GM18873 (cell line): ENCODE data around the gene OVAAL.

Experiments
- ATAC-seq: cut with Tn5 transposase; IDR thresholded peaks from one replicate; pipeline ENCODE4 v1.9.1; 2021; ENCODE audit warnings: mild to moderate bottlenecking, moderate library complexity, moderate number of reproducible peaks; ENCODE audit not compliant: unreplicated experiment, low FRiP score

The OVAAL gene

DNA sequence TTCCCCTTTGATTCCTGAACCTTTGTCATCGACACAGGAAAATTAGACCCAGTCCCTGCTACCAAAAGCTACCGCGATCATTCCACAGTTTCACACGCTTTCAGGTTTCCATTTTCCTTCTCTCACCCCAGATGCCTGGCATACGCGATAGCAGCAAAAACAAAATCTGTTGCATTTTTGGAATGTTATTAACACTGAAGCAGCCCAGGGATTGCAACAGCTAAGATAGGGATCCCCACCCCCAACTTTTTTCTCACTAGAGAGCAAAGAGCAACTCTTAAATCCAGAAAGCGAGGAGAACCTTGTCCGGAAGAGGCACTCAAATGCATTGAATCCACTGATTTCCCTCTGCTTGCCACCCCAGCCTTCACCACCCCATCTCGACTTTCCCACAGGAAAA lies 8.9 kb downstream of the OVAAL start:
- no peak for ATAC-seq

DNA sequence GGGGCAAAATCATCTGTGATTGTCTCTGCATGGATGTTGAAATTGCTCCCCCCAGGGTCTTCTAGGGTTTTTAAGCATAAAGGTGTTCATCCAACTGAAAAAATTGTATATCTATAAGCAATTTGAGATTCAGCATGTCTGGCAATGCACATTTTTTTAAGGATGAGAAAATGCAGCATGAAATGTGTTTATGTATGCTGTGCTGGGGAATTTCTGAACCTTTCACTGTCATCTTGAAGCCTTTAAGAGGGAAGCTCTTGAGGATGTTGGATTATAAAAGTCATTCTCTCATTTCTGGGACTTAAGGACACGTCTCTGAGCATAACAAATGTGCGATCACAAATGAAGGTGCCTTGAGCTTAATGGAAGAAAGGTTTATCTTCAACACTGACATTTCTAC lies 9.4 kb downstream of the OVAAL start:
- ATAC-seq: no peak

DNA sequence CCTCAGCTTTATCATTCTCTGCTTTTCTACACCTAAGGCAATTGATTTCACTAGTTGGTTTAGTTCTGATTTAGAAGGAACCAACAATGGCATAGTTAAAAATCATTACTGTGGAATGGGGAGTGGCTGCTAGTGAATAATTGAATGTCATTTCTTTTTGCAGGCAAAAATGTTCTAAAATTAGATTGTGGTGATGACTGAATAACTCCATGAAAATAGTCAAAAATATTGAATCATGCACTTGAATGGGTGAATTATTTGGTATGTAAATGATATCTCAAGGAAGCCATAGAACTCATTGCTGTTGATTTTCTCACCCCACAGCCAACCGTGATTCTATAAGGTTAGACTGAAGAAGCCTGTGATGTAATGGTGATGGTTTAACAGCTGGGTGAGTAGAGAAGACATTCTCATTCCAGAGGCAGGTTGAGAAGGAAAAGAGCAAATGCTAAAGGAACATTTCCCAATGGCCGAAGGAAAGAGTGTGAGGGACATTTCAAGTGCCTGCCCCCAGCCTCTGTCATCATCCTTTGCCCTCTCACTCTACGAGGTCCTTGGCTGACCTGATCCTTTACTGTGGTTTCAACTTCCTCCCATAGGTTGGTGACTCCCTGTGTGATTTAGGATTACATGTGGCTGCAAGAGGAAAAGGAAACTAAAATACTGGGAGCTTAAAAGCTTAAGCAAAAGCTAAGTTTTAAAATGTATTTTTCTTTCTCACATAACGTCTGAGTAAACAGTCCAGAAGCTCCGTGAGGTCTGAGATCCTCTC lies 12.5 kb downstream of the OVAAL start:
- ATAC-seq: no peak

DNA sequence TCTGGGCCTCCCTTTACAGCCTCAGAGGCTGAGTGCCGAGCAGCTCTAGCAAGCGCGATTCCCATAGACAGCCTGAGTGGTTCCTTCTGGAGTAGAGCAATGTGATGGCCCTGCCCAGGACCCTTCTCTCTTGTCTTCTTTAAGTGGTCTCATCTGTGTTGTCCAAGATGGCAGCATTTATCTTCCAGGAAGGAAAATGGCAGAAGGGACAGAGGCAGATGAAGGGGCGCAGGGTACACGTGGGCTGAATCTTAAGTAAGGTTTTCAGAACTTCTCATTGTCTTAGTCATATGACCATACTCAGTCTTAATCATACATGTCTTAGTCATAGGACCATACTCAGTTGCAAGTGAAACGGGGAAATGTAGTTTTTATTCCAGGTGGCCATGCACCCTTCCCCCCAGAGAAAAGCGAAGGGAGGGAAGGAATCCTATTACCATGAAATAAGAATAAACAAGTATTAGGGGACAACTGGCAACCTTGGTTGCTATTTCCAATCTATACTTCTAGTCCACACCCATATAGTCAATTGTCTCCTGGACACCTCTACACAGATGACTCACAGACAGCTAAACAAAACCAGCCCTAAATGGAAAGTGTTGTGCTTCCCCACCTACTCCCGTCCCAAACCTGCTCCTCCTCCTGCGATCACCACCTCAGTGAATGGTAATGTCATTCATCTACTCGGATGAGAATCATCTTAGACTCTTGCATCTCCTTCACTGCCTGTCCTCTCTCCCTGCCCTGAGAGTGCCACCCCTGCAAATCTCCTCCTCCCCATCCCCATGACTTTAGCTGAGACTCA lies 13.3 kb downstream of the OVAAL start:
- no peak for ATAC-seq

DNA sequence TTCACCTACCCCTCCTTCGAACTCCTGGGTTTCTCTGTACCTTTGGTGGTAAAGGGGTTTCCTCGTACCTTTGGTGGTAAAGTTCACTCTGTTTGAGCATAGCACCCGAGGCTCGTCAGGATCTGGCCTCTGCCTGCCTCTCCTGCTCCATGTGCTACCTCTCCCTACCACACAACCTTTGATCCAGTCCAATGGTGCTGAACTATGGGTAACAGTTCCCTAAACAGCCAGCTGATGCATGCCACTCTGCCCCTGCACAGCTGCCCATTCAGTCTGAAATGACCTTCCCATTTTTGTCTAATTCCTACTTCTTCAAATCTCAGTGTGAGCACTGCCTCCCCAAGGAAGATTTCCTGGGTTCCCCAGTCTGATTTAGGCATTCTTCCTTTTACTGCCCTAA lies 14.0 kb downstream of the OVAAL start:
- ATAC-seq: no peak

DNA sequence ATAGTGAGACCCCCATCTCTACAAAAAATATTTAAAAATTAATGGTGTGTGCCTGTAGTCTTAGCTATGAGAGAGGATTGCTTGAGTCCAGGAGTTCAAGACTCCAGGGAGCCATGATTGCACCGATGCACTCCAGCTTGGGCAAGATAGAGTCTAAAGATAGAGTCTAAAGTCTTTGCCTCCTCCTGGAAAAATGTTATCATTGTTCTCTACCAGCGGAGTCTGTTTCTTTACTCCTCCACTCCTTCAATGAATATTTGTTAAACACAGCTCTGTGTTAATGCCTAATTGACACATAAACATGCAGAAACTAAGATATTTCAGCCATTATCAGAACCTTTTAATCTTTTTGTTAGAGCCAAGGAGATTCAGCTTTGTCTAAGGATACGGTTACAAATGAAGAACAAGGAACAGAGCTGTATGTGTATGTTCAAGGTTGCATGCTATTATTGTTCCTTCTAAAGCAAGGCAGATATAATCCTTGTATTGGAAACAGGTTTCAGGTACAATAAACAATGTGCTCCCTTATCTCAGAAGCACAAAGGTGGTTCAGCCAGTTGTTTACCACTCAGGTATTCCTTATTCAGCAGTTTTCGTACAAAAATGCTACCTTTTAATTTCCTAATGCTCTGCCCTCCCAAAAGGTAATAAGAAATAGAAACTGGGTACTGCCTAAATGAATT lies 15.4 kb downstream of the OVAAL start:
- ATAC-seq: no peak

DNA sequence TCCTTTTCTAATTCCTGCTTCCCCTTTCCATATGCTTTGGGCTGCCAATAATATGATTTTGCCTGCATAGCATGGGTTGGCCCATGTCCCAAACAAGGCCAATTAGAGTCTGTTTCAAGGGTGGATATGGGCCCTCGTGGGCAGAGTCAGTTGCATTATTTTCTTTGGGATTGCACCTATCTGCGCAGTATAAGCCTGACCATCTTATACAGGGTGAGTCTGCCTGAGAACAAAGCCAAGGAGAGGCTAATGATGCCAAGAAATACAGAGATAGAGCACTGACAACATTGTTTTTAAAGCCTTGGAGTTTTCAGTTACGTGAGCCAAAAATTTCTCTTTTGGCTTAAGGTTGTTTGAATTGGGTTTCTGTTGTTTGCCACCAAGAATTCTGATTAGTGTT lies 18.6 kb downstream of the OVAAL start:
- ATAC-seq: no peak

DNA sequence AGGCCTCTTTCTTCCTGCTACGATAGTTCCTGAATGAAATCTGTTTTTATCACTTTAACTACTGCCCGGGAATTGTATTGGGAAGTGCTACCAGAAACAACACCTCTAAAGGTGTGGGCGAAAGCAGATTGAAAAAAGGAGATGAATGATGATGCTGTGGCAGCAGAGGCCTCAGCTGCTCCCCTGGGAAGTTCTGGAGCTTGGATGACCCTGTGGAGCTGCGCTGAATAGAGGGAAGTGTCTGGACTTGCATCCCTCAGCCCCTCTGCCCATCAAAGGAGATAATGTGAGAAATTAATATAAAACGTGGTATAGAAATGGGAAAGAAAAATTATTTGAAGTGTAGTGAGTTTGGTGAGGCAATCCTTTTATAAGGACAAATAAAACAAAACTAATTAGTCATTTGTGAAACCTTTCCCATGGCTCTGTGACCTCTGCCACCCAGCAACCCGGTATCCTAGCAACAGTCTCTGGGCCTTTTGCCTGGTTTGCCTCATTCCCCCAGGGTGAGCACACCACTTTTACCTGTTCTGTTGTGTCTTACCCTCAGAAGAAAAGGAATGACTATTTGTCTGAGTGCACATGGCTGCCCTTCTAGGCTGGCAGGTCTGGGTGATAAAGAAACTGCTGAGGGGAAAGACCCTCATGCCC lies 21.3 kb downstream of the OVAAL start:
- ATAC-seq: no peak

DNA sequence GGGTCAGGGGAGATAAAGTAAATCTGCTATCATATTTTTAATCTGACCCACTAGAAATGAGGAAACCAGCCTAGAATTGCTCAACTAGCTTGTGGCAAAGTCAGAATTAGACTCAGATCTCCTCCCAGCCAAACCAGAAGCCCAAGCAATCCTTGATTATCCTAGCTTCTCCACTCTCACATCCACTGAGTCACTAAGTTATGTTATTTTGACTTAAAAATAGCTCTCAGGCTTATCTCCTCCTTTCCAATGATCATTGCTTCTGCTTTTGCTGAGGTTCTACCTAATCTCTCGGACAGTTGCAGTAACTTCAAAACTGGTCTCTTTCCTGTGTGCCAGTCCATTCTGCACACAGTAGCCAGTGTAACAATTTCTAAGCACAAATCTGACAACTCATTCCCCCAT lies 22.9 kb downstream of the OVAAL start:
- ATAC-seq: no peak

DNA sequence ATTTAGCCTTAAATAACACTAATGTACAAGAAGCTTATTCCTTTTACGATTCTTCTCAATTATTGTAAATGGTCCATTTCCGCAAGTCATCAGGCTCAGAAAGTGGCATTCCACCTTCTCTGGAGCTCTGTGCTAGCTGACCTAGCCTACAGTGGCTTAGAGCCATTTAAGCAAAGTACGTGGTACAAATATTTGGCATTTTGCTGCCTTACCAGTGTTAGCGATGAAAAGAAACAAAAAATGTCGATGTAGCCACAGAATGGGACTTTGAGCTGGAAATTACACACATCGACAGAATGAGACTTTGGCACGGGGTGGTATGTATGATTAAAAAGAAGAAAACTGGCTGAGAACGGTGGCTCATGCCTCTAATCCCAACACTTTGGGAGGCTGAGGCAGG lies 26.1 kb downstream of the OVAAL start:
- ATAC-seq: no peak

DNA sequence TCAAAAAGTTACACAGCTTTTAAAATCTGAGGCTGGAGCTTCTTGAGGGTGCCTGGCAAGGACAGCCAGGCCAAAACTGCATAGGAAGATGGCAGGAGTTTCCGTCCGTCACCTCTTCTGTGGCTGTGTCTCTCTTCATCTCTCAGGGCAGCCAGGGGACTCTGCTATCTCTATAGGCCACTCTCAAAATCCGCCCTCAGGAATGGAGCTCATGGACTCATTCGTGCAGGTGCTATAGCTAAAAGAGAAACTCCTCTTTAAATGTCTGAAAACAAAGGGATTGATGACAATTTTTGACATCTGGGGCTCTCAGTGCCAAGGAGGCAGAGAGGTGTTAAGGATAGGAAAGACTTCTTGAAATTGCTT lies 27.2 kb downstream of the OVAAL start:
- no peak for ATAC-seq

DNA sequence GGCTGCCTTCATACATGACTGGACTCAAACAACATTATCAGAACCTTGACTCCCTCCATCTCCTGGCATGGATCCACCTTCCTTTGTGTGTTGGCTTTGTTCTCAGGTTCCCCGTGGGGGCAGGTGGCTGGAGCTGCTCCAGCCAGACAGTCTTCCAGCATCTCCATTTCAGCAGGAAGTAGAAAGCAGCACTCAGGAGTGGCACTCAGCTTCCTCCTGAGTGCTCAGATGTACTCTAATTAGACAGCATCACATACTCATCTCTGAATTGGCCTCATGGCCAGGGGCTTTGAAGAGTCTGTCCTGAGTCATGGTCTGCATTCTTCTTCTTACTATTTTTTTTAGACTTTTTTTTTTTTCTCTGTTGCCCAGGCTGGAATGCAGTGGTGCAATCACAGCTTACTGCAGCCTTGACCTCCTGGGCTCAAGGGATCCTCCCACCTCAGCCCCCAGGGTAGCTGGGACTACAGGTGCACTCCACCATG lies 27.9 kb downstream of the OVAAL start:
- no peak for ATAC-seq

DNA sequence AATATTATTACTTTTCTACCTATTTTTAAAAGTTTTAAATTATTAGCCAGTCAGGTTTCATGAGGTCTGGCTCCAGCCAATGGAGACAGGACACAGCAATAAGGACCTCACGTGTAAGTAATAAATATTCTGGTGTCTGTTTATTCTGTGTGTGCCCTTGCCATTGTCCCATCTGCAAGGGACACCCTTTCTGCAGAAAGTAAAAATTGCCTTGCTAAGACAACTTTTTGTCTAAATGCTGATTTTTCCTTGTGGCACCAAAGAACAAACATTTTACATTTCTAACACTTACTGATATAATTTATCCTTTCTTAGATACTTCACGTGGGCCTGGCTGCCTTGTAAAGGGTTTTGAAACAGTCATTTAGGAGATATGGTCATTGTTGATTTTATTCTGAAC lies 29.4 kb downstream of the OVAAL start:
- ATAC-seq: no peak

DNA sequence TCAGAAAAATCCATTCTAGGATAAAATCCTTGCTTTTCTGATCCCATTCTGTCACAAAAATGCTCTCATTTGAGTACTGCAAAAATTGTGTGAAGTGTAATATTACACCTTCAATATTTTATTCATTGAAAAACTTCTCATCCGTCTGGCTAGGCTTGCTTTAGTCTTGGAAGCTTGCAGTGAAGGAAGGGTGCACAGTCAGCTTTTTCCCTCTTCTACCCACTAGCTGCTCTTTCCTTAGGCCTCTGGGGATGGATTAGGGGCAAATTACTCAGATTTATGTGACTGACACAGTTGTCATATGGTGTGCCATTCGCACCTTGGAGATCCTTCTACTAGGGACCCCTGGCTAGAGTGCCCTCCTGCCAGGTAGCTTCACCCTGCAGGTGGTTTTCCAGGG lies 32.1 kb downstream of the OVAAL start:
- no peak for ATAC-seq

DNA sequence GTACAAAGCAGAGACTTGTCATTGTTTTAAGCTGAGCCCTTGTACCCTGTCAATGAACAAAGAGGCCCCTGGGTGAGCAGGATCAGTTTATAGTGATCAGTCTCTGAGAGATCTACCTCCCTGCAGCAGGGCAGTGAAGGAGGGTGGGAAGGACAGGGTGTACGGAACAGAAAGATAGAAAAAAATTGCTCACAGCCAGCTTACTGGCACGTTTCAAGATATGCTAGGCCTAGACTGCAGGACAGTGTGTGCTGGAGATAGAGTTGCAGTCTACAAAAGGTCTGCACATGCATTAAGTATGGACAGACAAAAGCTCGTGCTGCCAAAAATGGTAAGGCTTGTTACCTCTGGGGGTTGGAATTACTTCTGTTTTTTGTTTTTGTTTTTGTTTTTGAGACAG lies 34.6 kb downstream of the OVAAL start:
- no peak for ATAC-seq

DNA sequence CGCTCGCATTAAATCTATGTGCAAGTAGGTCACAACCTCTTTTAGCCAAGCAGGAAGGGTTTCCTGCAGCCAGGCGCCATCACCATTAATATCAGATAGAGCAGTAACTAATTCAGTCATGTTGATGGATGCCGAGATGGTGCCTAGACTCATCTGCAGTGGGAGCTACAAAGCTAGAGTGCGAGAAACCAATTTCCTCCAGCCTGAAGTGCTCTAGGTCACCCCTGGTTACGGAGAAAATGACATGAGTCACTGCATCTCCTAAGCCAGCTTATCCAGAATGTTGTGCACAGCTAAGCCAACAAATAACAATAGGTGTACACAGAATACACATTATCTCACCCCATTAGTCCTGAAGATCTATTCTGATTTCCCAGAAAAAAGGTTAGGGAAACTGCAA lies 36.0 kb downstream of the OVAAL start:
- no peak for ATAC-seq

DNA sequence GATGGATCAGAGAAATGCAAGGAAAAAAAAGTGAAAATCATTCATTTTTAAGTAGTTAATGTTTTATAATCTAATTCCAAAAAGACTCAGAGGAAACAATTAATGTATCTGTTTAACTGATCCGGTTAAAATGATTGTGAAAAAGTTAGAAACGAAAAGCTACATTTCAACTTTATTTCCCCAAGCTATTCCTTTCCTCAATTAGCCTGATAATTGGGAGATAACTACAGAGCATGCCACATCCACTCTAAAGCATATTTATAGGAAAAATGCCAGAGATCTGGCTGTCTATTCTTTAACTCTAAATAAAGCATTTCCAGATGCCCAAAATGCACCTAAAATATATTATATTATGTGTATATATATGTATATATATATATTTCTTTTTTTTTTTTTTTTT lies 37.2 kb downstream of the OVAAL start:
- no peak for ATAC-seq

DNA sequence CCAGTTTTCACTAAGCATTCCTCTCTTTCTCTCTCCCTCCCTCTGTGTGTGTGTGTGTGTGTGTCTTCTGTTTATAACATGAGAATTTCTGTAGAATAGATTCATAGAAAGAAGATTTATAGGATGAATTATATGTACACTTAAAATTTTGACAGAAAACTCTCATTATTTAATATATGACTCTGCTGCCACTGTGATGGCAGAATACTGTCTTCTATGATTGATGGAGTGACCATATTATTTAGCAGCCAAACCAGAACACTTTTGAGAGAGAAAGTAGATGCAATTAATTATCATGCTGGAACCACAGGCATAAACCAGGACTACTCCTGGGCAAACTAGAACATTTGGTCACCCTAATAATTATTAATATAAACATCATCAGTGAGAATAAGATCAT lies 38.8 kb downstream of the OVAAL start:
- ATAC-seq: no peak

DNA sequence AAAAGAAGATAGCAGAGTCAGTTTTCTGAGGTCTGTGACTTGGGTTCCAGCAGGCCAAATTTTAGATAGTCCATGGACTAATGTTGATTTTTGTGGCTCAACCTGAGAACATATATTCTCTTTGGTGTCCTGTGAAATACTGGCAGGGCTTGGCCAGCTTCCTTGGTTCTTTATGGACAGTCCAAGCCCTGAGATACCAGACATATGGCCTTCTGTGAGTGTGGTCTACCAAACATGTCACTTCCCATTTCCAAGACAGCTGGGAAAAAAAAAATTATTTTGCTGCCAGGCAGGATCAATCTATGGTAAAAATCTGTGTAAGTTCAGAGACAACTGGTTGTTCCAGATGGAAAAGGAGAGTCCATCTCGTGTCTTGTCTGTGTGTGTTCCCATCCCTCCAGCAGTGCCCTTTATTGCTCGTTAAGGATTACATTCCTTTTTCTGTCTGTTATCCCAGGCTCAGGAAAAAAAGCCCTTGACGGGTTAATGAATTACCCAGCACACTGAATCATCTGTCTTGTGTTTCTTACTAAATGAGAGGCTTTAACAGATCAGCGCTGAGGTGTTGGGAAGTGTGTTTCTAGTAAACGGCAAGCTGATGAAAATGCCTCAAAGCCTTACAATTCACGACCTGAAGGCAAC lies 39.7 kb downstream of the OVAAL start:
- ATAC-seq: no peak

DNA sequence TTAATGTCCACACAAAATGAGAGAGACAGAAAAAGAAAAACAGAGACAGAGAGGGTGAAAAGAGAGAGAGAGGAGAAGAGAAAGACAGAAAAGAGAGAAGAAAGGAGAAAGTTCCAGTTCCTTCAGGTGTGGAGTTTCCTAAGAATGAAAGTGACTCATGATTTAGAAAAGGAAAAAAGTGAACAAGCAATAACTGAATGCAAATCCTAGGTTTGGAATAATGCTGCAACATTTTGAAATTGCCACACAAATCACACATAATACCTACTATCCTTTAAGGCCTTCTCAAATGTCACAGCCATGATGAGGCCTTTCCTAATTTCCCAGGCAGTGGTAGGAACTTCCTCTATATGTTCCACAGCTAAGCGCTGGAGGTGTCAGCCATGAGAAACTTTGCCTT lies 41.6 kb downstream of the OVAAL start:
- ATAC-seq: no peak
